HG02973 (cell line): Measurements from ENCODE around the gene MTREX.

Experiments used
- ATAC-seq: cut with Tn5 transposase; IDR thresholded peaks from one replicate; pipeline ENCODE4 v1.9.1; 2021; ENCODE audit warnings: moderate library complexity; ENCODE audit not compliant: unreplicated experiment

Gene MTREX

GRCh38 chr5:55324815-55325418 is 17.1 kb downstream of the MTREX start:
- ATAC-seq = no peak

GRCh38 chr5:55325621-55326020 is 17.8 kb downstream of the MTREX start:
- no peak for ATAC-seq

GRCh38 chr5:55327281-55327680 is 19.5 kb downstream of the MTREX start:
- no peak for ATAC-seq

- no peak for ATAC-seq
Observed at GRCh38 chr5:55331321-55331720, 23.5 kb downstream of the MTREX start.

GRCh38 chr5:55333017-55333416 is 25.2 kb downstream of the MTREX start:
- no peak for ATAC-seq

GRCh38 chr5:55333811-55334210 is 26.0 kb downstream of the MTREX start:
- no peak for ATAC-seq

- ATAC-seq = no peak
Observed at GRCh38 chr5:55338092-55338613, 30.4 kb downstream of the MTREX start.

GRCh38 chr5:55338810-55339243 is 31.0 kb downstream of the MTREX start:
- ATAC-seq = peak; percentile 82

- no peak for ATAC-seq
Observed at GRCh38 chr5:55343107-55343506, 35.3 kb downstream of the MTREX start.

- no peak for ATAC-seq
Observed at GRCh38 chr5:55343609-55344008, 35.8 kb downstream of the MTREX start.

GRCh38 chr5:55344392-55344992 is 36.7 kb downstream of the MTREX start:
- no peak for ATAC-seq

- no peak for ATAC-seq
Observed at GRCh38 chr5:55345327-55345726, 37.5 kb downstream of the MTREX start.

- no peak for ATAC-seq
Observed at GRCh38 chr5:55347786-55348185, 40.0 kb downstream of the MTREX start.

- no peak for ATAC-seq
Observed at GRCh38 chr5:55350754-55351153, 43.0 kb downstream of the MTREX start.

- ATAC-seq = no peak
Observed at GRCh38 chr5:55356896-55357295, 49.1 kb downstream of the MTREX start.

GRCh38 chr5:55360190-55360589 is 52.4 kb downstream of the MTREX start:
- no peak for ATAC-seq

GRCh38 chr5:55363856-55364255 is 56.1 kb downstream of the MTREX start:
- no peak for ATAC-seq

GRCh38 chr5:55364537-55365055 is 56.8 kb downstream of the MTREX start:
- ATAC-seq = peak; percentile 98

- ATAC-seq = no peak
Observed at GRCh38 chr5:55370291-55370925, 62.6 kb downstream of the MTREX start.

GRCh38 chr5:55371145-55371544 is 63.4 kb downstream of the MTREX start:
- no peak for ATAC-seq

GRCh38 chr5:55372130-55372925 is 64.5 kb downstream of the MTREX start:
- no peak for ATAC-seq
